ENCODE results near the gene ABCA10.
"Not testable (repeated sequence)": the region's sequence is repeated elsewhere in the genome, so short reads cannot be mapped to it uniquely, and the experiment has no call there.

The ABCA10 gene, protein sequence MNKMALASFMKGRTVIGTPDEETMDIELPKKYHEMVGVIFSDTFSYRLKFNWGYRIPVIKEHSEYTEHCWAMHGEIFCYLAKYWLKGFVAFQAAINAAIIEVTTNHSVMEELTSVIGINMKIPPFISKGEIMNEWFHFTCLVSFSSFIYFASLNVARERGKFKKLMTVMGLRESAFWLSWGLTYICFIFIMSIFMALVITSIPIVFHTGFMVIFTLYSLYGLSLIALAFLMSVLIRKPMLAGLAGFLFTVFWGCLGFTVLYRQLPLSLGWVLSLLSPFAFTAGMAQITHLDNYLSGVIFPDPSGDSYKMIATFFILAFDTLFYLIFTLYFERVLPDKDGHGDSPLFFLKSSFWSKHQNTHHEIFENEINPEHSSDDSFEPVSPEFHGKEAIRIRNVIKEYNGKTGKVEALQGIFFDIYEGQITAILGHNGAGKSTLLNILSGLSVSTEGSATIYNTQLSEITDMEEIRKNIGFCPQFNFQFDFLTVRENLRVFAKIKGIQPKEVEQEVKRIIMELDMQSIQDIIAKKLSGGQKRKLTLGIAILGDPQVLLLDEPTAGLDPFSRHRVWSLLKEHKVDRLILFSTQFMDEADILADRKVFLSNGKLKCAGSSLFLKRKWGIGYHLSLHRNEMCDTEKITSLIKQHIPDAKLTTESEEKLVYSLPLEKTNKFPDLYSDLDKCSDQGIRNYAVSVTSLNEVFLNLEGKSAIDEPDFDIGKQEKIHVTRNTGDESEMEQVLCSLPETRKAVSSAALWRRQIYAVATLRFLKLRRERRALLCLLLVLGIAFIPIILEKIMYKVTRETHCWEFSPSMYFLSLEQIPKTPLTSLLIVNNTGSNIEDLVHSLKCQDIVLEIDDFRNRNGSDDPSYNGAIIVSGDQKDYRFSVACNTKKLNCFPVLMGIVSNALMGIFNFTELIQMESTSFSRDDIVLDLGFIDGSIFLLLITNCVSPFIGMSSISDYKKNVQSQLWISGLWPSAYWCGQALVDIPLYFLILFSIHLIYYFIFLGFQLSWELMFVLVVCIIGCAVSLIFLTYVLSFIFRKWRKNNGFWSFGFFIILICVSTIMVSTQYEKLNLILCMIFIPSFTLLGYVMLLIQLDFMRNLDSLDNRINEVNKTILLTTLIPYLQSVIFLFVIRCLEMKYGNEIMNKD (N-terminal part only)

DNA sequence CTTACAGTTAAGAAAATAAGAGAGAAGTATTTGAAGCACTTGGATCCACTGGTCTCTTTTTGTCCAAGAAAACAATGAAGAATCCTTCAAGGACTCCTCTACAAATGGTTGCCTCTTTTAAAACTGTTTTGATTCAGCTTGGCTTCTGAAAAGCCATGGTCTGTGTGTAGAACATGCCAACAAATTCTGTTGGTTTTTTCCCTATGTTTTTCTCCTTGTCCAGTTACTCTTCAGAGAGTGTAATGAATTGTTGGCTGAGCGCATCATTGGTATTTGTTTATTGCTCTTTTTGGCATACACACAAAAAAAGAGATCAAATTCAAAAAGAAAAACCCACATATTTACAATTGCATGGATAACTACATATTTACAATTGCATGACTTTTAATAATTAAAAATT is at the start of gene ABCA10:
Gene ABCA10 (minus strand): TSS at position 249 of the 400 bp plus-strand sequence. CDS start 3,466 bp downstream, outside the sequence.
- DNase-seq (ENCODE audit: low read depth in 2 of 2): no peak

DNA sequence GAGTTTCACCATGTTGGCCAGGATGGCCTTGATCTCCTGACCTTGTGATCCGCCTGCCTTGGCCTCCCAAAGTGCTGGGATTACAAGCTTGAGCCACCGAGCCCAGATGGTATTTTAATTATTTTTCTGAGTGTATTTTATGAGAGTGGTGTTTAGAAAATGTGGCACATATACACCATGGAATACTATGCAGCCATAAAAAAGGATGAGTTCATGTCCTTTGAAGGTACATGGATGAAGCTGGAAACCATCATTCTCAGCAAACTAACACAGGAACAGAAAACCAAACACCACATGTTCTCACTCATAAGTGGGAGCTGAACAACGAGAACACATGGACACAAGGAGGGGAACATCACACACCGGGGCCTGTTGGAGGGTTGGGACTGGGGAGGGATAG is 47.7 kb upstream of the ABCA10 start:
- not testable (repeated sequence) for DNase-seq (ENCODE audit: low read depth in 2 of 2)

DNA sequence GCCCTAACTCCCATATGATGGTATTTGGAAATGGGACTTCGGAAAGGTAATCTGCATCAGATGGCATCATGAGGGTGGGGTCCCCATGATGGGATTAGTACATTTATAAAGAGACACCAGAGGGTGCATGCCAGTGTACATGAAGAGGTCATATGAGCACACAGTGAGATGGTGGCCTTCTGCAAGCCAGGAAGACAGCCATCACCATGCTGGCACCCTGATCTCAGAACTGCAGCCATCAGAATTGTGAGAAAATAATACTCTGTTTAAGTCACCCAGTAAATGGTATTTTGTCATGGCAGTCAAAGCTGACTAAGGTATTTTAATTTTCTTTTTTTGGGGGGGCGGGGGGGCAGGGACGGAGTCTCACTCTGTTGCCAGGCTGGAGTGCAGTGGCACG is 47.1 kb upstream of the ABCA10 start:
- no peak for DNase-seq (ENCODE audit: low read depth in 2 of 2)

DNA sequence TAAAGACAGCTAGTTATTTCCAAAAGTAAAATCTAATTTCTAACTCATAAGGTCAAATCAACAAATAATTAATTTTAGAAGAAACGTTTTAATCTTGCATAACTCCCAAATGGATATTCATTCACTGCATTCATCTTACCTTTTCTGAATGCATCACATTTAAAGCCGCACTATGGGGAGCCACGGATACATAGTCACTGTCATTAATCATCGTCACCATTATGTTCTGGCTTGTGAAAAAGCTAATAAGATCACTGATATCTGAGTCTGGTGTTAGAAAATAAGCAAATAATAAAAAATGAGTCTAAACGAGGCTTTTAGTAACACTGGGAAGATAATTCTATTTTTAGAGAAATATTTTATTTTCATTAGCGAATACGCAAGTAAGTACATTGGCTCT is 42.4 kb upstream of the ABCA10 start:
- no peak for DNase-seq (ENCODE audit: low read depth in 2 of 2)

DNA sequence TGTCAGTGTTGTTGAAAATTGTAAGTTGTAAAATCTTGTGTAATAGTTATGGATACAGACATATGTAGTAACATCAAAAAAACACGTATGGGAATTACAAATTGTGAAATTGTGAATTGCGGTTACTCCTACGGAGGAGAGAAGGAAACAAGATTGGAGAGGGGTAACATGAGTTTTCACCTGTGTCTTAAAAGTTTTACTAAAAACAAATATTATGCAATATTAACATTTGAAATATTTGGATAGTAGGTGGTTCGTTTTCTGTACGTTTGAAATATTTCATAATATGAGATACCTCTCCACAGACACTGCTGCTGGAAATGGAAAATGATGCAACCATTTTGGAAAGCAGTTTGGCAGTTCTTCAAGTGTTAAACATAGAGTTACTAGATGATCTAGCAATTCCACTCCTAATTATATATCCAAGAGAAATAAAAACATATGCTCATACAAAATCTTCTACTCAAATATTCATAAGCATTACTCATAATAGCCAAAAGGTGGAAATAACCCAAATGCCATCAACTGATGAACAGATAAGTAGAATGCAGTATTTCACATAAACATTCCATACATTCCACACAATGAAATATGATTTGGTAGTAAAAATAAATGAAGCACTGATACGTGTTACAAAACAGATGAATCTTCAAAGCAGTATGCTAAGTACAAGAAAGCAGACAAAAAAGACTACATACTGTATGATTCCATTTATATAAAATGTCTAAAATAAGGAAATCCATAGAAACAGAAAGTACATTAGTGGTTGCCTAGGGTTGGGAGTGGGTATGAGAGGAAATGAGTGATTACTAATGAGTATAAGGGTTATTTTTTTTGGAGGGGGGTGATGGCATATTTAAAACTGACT is 40.7 kb upstream of the ABCA10 start:
- no peak for DNase-seq (ENCODE audit: low read depth in 2 of 2)

DNA sequence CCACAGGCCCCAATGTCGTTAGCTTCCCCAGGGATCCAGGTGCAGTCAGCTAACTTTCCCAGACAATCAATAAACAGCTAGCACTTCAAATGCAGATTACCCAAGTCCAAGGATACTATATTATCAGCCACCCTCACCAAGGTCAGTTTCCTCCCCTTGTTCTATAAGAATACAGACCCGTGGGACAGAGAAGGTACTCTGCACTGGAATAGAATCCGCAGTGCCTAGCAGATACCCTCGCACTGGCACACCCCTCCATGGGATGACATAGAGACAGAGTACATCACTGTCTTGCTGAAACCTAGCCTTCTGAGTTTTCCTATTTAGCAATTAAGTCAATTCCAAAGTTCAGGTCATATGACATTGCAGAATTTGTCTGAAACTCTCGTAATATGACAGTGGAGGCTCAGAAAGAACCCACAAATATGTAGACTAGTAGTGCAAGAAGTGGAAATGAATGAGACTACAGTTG is 40.0 kb upstream of the ABCA10 start:
- DNase-seq (ENCODE audit: low read depth in 2 of 2): no peak

DNA sequence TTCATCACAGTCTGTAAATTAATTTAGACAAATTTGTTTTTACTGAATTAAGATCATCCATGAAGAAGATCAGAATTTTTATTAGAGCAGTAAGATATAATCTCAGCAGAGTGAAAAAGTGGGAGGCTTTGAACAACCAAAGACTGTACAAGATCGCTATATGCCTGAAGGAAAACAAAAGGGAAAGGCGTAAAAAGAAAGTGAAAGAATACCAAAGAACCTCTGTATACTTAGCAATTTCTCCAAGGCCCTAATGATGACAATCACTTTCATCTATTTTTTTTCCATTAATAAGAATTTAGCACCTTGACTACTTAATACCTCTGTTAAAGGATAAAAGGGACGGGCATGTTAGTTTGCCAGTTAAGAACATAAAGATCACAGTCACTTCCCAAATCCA is 38.6 kb upstream of the ABCA10 start:
- no peak for DNase-seq (ENCODE audit: low read depth in 2 of 2)

DNA sequence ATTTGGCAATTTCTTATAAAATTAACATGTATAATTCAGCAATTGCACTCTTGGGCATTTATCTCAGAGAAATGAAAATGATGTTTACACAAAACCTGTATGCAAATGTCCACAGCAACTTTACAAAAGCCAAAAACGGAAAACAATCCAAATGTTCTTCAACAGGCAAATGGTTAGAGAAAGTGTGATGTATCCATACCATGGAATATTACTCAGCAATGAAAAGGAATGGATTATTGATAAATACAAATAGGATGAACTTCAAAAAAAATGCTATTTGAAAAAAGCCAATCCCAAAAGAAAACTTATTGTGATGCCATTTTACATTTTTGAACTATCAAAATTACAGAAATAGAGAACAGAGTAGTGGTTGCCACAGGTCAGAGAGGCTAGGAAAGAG is 37.2 kb upstream of the ABCA10 start:
- no peak for DNase-seq (ENCODE audit: low read depth in 2 of 2)

DNA sequence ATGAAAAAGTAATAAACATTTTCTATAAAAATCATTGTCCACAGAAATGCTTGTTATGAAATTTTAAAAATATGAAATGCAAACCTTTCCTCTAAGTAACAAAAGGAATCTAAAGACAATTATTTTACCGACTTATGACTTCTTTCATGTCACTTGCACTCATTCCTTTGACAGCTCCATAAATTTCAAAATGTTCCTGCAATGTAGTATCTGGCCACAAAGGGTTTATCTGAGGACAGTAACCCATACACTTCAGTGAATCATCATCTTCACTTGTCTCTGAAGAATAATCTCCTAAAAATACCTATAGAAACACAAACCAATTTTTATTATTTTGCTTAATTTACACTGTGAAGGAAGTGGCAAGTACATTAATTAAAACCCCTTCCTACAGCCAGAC is 25.6 kb upstream of the ABCA10 start:
- no peak for DNase-seq (ENCODE audit: low read depth in 2 of 2)

DNA sequence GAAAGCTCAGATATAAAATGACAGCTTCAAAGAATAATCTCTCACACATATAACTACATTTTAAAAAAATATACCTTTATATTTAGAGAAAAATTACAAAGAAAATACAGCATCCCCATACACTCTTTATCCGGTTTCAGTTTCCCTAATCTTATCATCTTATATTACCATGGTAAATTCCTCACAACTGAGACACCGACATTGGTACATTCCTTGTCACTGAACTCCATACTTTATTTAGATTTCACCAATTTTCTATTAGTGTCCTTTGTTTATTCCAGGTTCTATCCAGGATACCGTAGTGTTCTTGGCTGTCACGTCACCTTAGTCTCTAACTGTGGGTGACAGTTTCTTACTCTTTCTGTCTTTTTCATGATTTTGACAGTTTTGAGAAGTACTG is 22.0 kb upstream of the ABCA10 start:
- no peak for DNase-seq (ENCODE audit: low read depth in 2 of 2)

DNA sequence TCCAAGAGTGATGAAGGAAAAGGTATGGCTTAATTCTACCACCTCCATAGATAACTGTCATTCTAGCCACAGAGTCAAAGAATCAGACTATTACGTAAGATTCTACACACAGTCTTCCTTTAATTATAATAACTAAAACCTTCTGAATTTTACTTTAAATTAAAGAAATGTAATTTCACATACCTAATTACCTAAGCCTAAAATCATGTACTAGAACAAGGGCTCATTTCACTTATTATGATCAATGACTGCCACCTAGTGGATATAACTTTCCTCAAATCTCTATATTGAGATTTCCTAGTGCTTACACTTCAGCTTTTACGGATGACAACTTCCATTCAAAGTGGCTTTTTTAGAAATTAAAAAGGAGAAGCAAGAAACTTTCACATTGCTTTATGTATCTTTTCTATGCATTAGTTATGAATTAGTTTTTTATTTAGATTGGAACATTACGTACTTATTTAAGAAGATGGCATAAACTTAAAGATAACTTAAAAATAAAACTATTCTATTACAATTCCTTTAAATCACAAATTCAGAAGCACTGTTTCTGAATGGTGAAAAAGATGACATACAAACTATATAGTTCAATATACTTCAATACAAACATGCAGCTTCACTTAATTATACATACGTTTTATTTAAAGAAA is 18.2 kb upstream of the ABCA10 start:
- no peak for DNase-seq (ENCODE audit: low read depth in 2 of 2)

DNA sequence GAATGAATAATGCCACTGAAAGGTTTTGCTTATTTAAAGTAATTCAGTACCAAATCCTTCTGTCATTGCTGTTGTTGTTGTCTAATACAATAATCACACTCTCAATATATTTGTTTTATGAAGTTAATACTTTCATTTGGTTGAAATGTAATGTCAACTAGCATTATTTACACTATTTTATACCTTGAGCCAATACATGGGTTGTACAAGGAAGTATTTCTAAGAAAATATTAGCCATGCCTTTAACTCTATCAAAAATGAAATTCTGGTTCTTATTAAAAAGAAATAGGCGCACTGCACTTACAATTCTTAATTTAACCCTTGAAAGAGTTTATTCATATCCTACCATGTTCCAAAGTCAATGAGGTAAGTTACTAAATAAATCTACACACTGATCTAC is 17.6 kb upstream of the ABCA10 start:
- no peak for DNase-seq (ENCODE audit: low read depth in 2 of 2)

DNA sequence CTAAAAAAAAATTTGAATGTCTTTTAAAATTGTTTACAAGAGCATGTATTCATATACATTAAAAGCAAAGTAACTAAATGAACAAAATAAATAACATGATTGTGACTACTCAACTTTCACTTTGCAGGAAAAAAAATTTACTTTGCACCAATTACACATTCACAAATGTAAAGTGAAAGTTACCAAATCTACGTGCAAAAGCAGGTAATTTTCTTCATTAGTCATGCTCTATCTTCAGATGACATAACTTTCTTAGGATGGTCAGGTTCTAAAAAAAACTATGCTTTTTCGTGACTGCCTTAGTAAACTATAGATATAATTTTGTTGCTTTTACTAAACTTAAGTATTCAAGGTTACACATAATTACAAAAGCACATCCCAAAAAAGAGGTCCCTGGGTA is 17.0 kb upstream of the ABCA10 start:
- DNase-seq (ENCODE audit: low read depth in 2 of 2): no peak

DNA sequence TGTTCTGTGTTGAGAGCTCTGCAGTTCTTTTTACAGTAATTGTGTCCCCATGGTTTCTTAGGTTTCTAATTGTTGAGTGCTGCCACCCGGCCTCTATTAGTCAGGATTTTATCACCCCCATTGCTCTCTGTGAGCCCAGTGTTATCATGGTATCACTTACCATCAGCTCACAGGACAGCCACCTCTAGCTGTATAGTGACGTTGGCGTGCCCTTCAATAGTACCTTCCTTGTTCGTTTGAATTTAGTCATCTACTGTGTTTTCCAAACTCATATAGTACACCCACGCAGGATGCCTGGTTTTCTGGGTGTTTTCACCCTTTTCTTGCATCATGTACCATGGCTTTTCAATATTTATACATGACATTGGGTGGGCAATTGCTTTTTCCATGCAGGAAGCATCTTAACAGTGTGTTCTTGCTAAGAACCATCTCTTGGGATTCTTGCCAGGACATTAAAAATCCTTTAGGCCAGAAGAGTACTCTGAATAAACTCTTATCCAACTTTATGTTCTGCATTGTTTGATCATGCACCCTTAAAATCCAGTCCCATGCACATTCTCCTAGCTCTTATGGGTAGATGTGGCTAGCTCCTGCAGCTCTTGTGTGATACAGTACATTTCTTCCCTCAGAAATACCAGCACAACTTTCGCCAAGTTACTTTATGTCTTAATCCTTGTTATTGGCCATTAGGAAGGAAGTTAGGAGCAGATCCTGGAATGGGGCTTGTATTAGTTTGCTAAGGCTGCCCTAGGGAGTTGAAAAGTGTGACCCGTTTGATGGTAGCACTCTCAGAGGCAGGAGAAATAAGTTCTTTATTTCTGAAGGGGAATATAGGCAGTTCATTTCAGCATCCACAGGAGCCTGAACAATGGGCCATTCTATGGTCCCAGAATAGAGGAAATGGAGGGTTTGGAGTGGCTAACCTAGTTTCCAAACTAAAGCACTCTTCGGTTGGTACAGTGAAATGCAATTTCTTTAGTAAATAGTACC is 11.3 kb upstream of the ABCA10 start:
- no peak for DNase-seq (ENCODE audit: low read depth in 2 of 2)

DNA sequence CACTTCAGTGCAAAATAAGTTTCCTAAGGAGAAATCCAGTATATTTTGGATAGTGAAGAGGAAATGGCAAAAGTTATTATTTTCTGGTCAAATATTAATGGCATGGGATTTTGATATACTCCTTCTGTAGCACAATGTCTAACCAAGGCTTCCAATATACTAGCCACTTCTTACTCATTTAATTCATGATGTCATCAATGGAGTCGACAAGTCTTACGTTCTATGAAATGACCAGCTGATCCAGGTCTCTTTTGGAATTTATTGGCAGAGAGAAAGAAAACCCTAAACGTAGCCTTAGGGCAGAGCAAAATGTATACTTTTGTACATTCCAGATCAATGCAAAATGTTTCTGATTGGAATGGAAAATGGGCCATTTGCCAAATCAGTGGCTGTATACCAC is 8.3 kb upstream of the ABCA10 start:
- DNase-seq (ENCODE audit: low read depth in 2 of 2): no peak

DNA sequence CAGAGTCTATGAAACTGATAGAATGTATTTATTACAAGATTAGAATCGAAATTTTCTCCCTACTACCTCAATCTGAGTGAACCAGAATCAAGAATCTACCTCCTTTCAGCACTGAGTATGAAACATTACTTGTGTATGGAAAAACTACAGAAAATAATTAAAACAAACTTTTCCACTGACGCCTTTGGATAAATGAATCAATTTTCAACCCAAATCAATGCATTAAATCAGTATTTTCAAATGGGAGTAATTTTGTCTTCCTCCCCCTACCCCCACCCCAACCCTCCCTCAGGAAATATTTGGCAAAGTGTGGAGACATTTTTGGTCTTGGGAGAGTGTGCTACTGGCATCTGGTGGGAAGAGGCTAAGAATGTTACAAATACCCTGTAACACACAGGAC is 7.8 kb upstream of the ABCA10 start:
- no peak for DNase-seq (ENCODE audit: low read depth in 2 of 2)

DNA sequence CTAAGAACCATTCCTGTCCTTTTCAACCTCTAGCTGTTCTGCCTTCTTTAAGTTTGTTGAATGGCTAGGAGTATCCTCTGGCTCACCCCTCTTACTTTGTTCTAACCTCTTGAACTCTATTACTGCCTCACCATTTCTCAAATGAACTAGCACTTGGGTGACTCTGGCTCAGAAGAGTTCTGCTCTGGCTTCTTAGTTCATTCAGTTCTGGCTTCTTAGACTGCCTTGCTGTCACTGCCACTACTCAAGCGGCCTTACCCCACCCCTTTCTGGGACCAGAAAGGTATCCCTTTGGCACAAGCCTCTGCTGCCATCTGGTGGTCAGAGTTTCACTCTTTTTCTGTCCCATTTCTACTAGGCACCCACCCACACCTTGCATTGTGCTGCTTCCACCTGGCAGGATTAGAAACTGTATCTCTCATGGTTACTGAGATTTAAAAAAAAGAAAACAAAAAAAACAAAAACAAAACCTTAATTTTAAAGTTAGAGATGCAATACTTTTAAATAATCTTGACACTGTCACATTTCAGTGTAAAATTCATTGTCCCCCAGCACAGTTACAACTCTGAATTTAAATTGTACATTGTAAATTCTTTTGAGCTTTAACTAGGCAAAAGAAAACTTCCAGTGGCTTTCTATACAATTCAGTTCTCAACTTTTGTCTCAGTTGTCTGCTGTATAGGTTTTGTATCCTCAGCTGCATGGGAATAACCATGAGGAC is 6.9 kb upstream of the ABCA10 start:
- peak; percentile 20 to 21 for DNase-seq (ENCODE audit: low read depth in 2 of 2)

DNA sequence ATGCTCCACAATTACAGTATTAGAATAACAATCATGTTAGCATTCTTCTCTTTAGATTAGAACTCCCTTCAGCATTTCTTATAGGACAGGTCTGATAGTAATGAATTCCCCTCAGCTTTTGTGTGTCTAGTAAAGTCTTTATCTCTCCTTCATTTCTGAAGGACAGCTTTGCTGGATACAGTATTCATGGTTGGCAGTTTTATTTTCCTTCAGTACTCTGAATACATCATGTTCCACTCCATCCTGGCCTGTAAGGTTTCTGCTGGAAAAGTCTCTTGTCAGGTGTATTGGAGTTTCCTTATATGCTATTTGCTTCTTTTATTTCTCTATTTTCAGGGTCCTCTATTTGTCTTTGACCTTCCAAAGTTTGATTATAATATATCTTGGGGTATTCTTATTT is 4.0 kb upstream of the ABCA10 start:
- no peak for DNase-seq (ENCODE audit: low read depth in 2 of 2)

DNA sequence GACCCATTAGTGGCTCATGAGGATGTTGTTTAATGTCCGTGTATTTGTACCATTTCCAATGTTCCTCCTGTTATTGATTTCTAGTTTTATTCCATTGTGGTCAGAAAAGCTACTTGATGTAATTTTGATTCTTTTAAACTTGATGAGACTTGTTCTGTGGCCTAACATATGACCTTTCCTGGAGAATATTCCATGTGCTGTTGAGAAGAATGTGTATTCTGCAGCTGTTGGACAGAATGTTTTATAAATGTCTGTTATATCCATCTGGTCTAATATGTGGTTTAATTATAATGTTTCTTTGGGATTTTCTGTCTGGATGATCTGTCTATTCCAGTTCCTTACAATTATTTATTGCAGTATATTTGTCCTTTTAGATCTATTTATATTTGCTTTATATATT is 2.9 kb upstream of the ABCA10 start:
- DNase-seq (ENCODE audit: low read depth in 2 of 2): no peak
